K562 (cell line): ENCODE data around the gene SNAPC3. TPM values are rescaled to one million over a fixed set of nuclear protein-coding genes. Genes with fewer than 3 reads are reported as not detected.

Experiments
- ATAC-seq: fragments of 200-7000 bp; cut with Tn5 transposase; 3 replicates; pipeline ENCODE4 v1.9.1; 2020; ENCODE audit warnings: moderate library complexity
- BruUV-seq: library from RNA; stranded (reverse); fragments of 400-500 nt; replicated peaks from 2 replicates; lab custom pipeline; 2021; lab: Mats Ljungman, UMichigan
- CTCF ChIA-PET: fragments of 300-600 bp; formaldehyde crosslinking; extraction: SDS; loops from one replicate; lab custom pipeline; 2021; ENCODE audit warnings: low intra/inter-chr PET ratio; lab: Yijun Ruan, JAX
- POLR2A ChIA-PET: fragments of 300-600, 350-650 bp; sonication (Branson Sonifier 250); formaldehyde crosslinking; extraction: SDS; loops from one replicate; lab custom pipeline; 2021; ENCODE audit warnings: antibody characterized with exemption, inconsistent platforms; lab: Yijun Ruan, JAX
- DNase-seq, 4 experiments: peaks; one replicate each; pipeline versions ENCODE4 v3.0.0 to v3.0.0-alpha.2; 2011 to 2018; ENCODE audit warnings: low spot score in 3 of 4, mixed read lengths in 3 of 4; ENCODE audit errors: extremely low read depth in 1 of 4
- FAIRE-seq: peaks from 2 replicates; lab custom pipeline; 2011; peaks lifted over from hg19 to GRCh38; lab: Jason Lieb, UNC
- H2AFZ ChIP-seq: 2 replicates; pipeline ENCODE4 v1.6.0; 2011; ENCODE audit warnings: low read depth, low read length, control low read depth, inconsistent platforms
- H3K27ac ChIP-seq: fragments of 200-600 bp; 3 replicates; pipeline ENCODE4 v1.8.0; 2011; ENCODE audit warnings: low read depth, mild to moderate bottlenecking, control low read depth, inconsistent platforms, low read length, moderate library complexity, mixed read lengths; ENCODE audit errors: extremely low read depth
- H3K27me3 ChIP-seq, 2 experiments: fragments of 300-600 bp in 1 of 2; 2 replicates in 1 of 2; 3 replicates in 1 of 2; pipeline versions ENCODE4 v1.6.0 to v1.8.0; 2011; ENCODE audit warnings: inconsistent platforms in 2 of 2, low read length in 2 of 2, mild to moderate bottlenecking in 1 of 2, mixed read lengths in 1 of 2, moderate library complexity in 1 of 2; ENCODE audit not compliant: control insufficient read depth in 2 of 2, insufficient read depth in 2 of 2
- H3K36me3 ChIP-seq: fragments of 300-600 bp; 3 replicates; pipeline ENCODE4 v1.8.0; 2011; ENCODE audit warnings: mild to moderate bottlenecking, low read length, inconsistent platforms; ENCODE audit not compliant: control insufficient read depth, insufficient read depth
- H3K4me1 ChIP-seq, 2 experiments: fragments of 200-600 bp in 1 of 2; replicated peaks in 1 of 2; 2 replicates in 1 of 2; 3 replicates in 1 of 2; pipeline versions ENCODE4 v1.5.1 to v1.8.0; 2011; ENCODE audit warnings: inconsistent platforms in 2 of 2, low read length in 2 of 2, mild to moderate bottlenecking in 1 of 2, mixed read lengths in 1 of 2, moderate library complexity in 1 of 2; ENCODE audit not compliant: control insufficient read depth in 2 of 2, insufficient read depth in 2 of 2
- H3K4me2 ChIP-seq: 2 replicates; pipeline ENCODE4 v1.6.1; 2011; ENCODE audit warnings: low read length, control low read depth, inconsistent platforms, mixed read lengths; ENCODE audit not compliant: insufficient read depth
- H3K4me3 ChIP-seq: fragments of 200-600 bp; sonication (generic), shearing (Covaris generic); 2 replicates; pipeline ENCODE4 v1.5.1; 2016; ENCODE audit warnings: control low read depth, inconsistent platforms
- H3K79me2 ChIP-seq: fragments of 200-600 bp; 3 replicates; pipeline ENCODE4 v1.8.0; 2011; ENCODE audit warnings: low read length, inconsistent platforms; ENCODE audit not compliant: control insufficient read depth, insufficient read depth
- H3K9ac ChIP-seq, 2 experiments: 2 replicates each; pipeline versions ENCODE4 v1.6.0 to v1.6.1; 2011; ENCODE audit warnings: low read depth in 2 of 2, low read length in 2 of 2, control low read depth in 1 of 2, inconsistent platforms in 1 of 2, mild to moderate bottlenecking in 1 of 2, mixed read lengths in 1 of 2; ENCODE audit not compliant: insufficient read depth in 1 of 2
- H3K9me1 ChIP-seq: one replicate; pipeline ENCODE4 v1.6.0; 2011; ENCODE audit warnings: inconsistent platforms, mild to moderate bottlenecking, low read length, moderate library complexity; ENCODE audit not compliant: control insufficient read depth, insufficient read depth
- H3K9me3 ChIP-seq: replicated peaks from 2 replicates; pipeline ENCODE4 v1.5.1; 2011; ENCODE audit warnings: low read depth, low read length, inconsistent platforms; ENCODE audit not compliant: control insufficient read depth, insufficient read depth
- H4K20me1 ChIP-seq: replicated peaks from 2 replicates; pipeline ENCODE4 v1.6.1; 2011; ENCODE audit warnings: low read length, inconsistent platforms, mixed read lengths; ENCODE audit not compliant: control insufficient read depth, insufficient read depth
- EZH2 ChIP-seq: IDR thresholded peaks from 2 replicates; pipeline ENCODE4 v1.6.1; 2012; ENCODE audit warnings: low read depth, mild to moderate bottlenecking, inconsistent platforms, low read length, borderline replicate concordance
- MLX ChIP-seq, 2 experiments: fragments of 450-650 bp in 1 of 2; sonication (generic) in 1 of 2; formaldehyde crosslinking; conservative IDR thresholded peaks; 2 replicates each; pipeline versions ENCODE4 v1.4.0 to v1.8.1; 2020 to 2022; ENCODE audit warnings: mild to moderate bottlenecking in 1 of 2, missing genetic modification reagents in 1 of 2
- NFIC ChIP-seq: fragments of 450-650 bp; IDR thresholded peaks from 2 replicates; pipeline ENCODE4 v1.6.1; 2017; ENCODE audit warnings: mild to moderate bottlenecking, inconsistent platforms
- PTRF ChIP-seq: fragments of 450-650 bp; IDR thresholded peaks from 2 replicates; pipeline ENCODE4 v1.6.1; 2016; ENCODE audit warnings: mild to moderate bottlenecking, missing genetic modification characterization, missing compliant biosample characterization
- PYGO2 ChIP-seq: fragments of 450-650 bp; IDR thresholded peaks from 2 replicates; pipeline ENCODE4 v1.6.1; 2016; ENCODE audit warnings: mild to moderate bottlenecking, missing genetic modification characterization, moderate library complexity, missing compliant biosample characterization
- SREBF2 ChIP-seq: sonication (generic); formaldehyde crosslinking; IDR thresholded peaks from 2 replicates; pipeline ENCODE4 v1.4.0; 2020; ENCODE audit warnings: mild to moderate bottlenecking, missing genetic modification reagents
- TEAD4 ChIP-seq, 2 experiments: sonication (generic) in 1 of 2; formaldehyde crosslinking in 1 of 2; IDR thresholded peaks; 2 replicates each; pipeline versions ENCODE4 v1.6.1 to v1.8.0; 2012 to 2022; ENCODE audit warnings: borderline replicate concordance in 1 of 2, inconsistent platforms in 1 of 2, low read length in 1 of 2, mild to moderate bottlenecking in 1 of 2, missing genetic modification reagents in 1 of 2
- ZNF280A ChIP-seq: fragments of 450-650 bp; IDR thresholded peaks from 2 replicates; pipeline ENCODE4 v1.6.1; 2018; ENCODE audit warnings: mild to moderate bottlenecking, low read depth; ENCODE audit not compliant: partially characterized antibody
- ZNF830 ChIP-seq: fragments of 250-450 bp; sonication (Bioruptor Pico); IDR thresholded peaks from 2 replicates; pipeline ENCODE4 v1.5.0; 2021; ENCODE audit warnings: mild to moderate bottlenecking
- WGBS: fragments of 100-300 bp; shearing (Covaris generic); methylation state at CpG from one replicate; pipeline ENCODE4 v1.1.6; 2016; ENCODE audit warnings: low coverage, mixed read lengths; ENCODE audit not compliant: insufficient coverage; ENCODE audit errors: missing lambda C conversion rate; 5-methylcytosine and 5-hydroxymethylcytosine counted together
- in situ Hi-C: fragments of 300-500 bp; cut with MboI; formaldehyde crosslinking; loops from 4 replicates; pipeline ENCODE4 v1.15.0; 2018; ENCODE audit warnings: inconsistent platforms, mixed read lengths
- intact Hi-C: fragments of 100-400 bp; cut with micrococcal nuclease; formaldehyde crosslinking; loops from 2 replicates; pipeline ENCODE4 v1.14.2; 2022
- polyA plus RNA-seq, 8 experiments: library from polyadenylated mRNA; depleted of rRNA in 4 of 8; stranded (reverse) in 5 of 8; unstranded in 3 of 8; fragments of >200 nt; fragmentation: Nextera tagmentation in 2 of 8; fragmentation: Illumina TruSeq in 1 of 8; extraction: Ambion mirVana in 2 of 8; extraction: Trizol in 1 of 8; gene quantifications; 2 replicates each; pipeline versions ENCODE4 v1.2.1 to v1.2.3, GENCODE V29; 2011 to 2014; ENCODE audit warnings: inconsistent platforms in 1 of 8, missing spikeins in 1 of 8
- total RNA-seq, 7 experiments: library from RNA; depleted of rRNA in 6 of 7; stranded (reverse); fragments of >200 nt in 6 of 7; fragmentation: Illumina TruSeq in 2 of 7; extraction: Trizol in 2 of 7; gene quantifications; 2 replicates each; pipeline versions ENCODE4 v1.2.1 to v1.2.3, GENCODE V29; 2011 to 2021; ENCODE audit warnings: low replicate concordance in 1 of 7
- TF ChIP-seq, protein P1 (sequence below), 2 experiments: IDR thresholded peaks; 2 replicates each; pipeline ENCODE4 v1.6.1; 2012; ENCODE audit warnings: improper control_type of control experiment in 2 of 2, low read depth in 2 of 2, low read length in 2 of 2, borderline replicate concordance in 1 of 2

SNAPC3 gene
- total and polyA plus RNA-seq, 9 of the 15 experiments (the other 6 are each of a cell fraction or from before 2014, with no cell fraction given) = 2.3 to 38.9 (median 19.8) TPM

DNA sequence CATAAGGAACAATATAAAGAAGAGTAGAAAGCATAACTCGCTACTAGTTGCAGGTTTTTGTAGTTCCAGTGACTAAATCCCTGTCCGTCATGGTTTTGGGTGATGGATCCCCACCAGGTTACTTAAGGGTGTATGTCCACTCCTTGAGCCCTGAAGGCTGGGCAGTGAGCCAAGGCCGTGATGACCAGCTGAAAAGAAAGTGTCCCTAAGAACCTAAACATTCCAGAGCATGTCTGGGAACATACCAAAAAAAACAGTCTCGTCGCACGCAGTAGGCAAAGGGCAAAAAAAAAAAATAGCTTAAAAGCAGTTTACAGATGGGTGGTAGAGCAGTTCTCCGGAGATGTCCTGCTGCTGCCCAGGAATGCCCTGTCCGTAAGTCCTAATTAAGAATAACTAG, 21.4 kb upstream of the SNAPC3 start:
- intact Hi-C loops = no loop called here
- no peaks in the 10 kb centered on the region for H3K79me2 ChIP-seq
- ATAC-seq (no peak), DNase-seq (no peak), FAIRE-seq (no peak)
- no TSS peak for BruUV-seq
- H3K4me2 ChIP-seq = no peak overlapping the region
- no peaks in the 10 kb centered on the region for H4K20me1 ChIP-seq
- no peak overlapping the region for H3K27ac ChIP-seq
- H3K27me3 ChIP-seq = no peaks in the 10 kb centered on the region
- in situ Hi-C loops = no loop called here
- H2AFZ ChIP-seq = no peak overlapping the region
- ChIA-PET CTCF (no interaction called here), POLR2A (interaction anchor here (0.5 kb wide), 1 partner anchor 1280 kb away, joined by 4 read pairs; no protein-coding TSS in a partner anchor)
- H3K4me3 ChIP-seq = no peak overlapping the region
- H3K9ac ChIP-seq = no peak overlapping the region
- WGBS = 48% methylated on average over 6 of the region's 8 CpGs
- no peaks in the 10 kb centered on the region; the same call in 1 of the 2 replicates for H3K9me3 ChIP-seq
- H3K4me1 ChIP-seq = no peaks in the 10 kb centered on the region; a peak in 3 of 5 replicates
- TF ChIP-seq PYGO2 (no peak), NFIC (peak; percentile 33; the same call in 1 of the 2 replicates)
- no peaks in the 10 kb centered on the region for H3K36me3 ChIP-seq
- H3K9me1 ChIP-seq = no peaks in the 10 kb centered on the region

DNA sequence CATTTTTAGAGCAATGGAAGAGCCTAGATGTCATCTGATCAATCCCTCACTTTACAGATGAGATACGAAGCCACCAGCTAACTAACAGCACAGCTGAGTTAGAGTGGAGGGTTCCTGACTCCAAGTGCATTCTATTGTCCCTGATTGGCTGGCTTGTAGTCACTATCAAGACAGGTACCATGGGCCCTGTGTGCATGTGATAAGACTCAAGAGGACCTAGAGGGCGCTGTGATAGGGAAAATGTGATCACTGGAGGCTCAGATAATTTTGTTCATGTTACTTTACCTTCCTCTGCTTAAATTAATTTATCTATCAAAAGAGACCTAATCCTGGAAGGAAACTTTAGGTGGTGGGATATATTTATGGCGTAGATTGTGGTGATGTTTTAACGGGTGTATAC, 19.5 kb upstream of the SNAPC3 start:
- Histone ChIP-seq H3K9me1 (no peaks in the 10 kb centered on the region), H4K20me1 (no peaks in the 10 kb centered on the region), H3K79me2 (no peaks in the 10 kb centered on the region), H3K4me2 (no peak overlapping the region), H2AFZ (no peak overlapping the region), H3K4me3 (no peak overlapping the region), H3K9me3 (no peaks in the 10 kb centered on the region; the same call in 1 of the 2 replicates), H3K27ac (no peak overlapping the region), H3K27me3 (no peaks in the 10 kb centered on the region), H3K4me1 (no peaks in the 10 kb centered on the region; a peak in 3 of 5 replicates), H3K9ac (no peak overlapping the region), H3K36me3 (no peaks in the 10 kb centered on the region)
- POLR2A ChIA-PET = no interaction called here
- BruUV-seq = no TSS peak
- intact Hi-C loops = no loop called here
- FAIRE-seq = peak; percentile 76
- DNase-seq = peak; percentile 25 to 64 (median 46)
- WGBS = 6% methylated on average over 4 of the region's 4 CpGs
- CTCF ChIA-PET = no interaction called here
- ATAC-seq = peak; percentile 86
- in situ Hi-C loops = no loop called here
- TF ChIP-seq ZNF280A (no peak), EZH2 (no peak), TEAD4 (IDR thresholded peaks at IDR 0.05; ENCODE audit: low read length) (peak; percentile 69), TEAD4 (CRISPR knock-in tag; IDR thresholded peaks at IDR 0.05; ENCODE audit: borderline replicate concordance) (no peak), PTRF (no peak), SREBF2 (no peak), ZNF830 (CRISPR knock-in tag) (no peak), MLX (CRISPR knock-in tag; conservative IDR thresholded peaks at IDR 0.05) (no peak)
- TF ChIP-seq, protein P1, sequence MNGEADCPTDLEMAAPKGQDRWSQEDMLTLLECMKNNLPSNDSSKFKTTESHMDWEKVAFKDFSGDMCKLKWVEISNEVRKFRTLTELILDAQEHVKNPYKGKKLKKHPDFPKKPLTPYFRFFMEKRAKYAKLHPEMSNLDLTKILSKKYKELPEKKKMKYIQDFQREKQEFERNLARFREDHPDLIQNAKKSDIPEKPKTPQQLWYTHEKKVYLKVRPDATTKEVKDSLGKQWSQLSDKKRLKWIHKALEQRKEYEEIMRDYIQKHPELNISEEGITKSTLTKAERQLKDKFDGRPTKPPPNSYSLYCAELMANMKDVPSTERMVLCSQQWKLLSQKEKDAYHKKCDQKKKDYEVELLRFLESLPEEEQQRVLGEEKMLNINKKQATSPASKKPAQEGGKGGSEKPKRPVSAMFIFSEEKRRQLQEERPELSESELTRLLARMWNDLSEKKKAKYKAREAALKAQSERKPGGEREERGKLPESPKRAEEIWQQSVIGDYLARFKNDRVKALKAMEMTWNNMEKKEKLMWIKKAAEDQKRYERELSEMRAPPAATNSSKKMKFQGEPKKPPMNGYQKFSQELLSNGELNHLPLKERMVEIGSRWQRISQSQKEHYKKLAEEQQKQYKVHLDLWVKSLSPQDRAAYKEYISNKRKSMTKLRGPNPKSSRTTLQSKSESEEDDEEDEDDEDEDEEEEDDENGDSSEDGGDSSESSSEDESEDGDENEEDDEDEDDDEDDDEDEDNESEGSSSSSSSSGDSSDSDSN (IDR thresholded peaks at IDR 0.05; ENCODE audit: borderline replicate concordance in 1 of 2, low read depth in 2 of 2, low read length in 2 of 2) = no peak
